Measurements from ENCODE around the gene MMP13. TPM values are rescaled to one million over a fixed set of nuclear protein-coding genes. Genes with fewer than 3 reads are reported as not detected.

The MMP13 gene
- total RNA-seq, 3 donors from 2014 or later = not detected

DNA sequence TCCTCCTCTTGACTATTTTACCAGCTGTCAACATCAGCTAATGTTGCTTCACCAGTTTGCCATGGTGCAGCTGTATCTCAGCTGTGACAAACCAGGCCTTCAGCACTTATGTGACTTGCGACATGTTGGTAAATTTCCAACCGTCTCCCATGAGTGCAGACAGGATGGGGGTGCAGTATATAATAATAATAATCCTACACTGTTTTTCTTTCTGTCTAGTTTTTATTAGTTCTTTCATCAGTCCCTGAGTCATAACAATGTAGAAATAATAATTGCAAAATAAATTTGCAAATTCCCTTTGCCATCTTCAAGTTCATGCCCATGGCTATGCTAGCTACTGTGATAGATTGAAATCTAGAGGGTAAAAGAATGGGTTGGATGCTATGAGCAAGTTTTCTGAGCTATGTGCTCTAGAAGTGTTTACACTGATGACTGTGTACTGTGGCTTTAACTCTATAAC lies 4.9 kb downstream of the MMP13 start:
- no peak for DNase-seq
- H3K4me3 ChIP-seq = no peak overlapping the region
- H3K4me1 ChIP-seq (ENCODE audit: low read depth) = no peaks in the 10 kb centered on the region
- ATAC-seq = no peak
- H3K36me3 ChIP-seq (ENCODE audit: low read depth) = no peaks in the 10 kb centered on the region
- intact Hi-C loops (cut with DNase I, micrococcal nuclease) = no loop called here
- TF ChIP-seq, protein P1, sequence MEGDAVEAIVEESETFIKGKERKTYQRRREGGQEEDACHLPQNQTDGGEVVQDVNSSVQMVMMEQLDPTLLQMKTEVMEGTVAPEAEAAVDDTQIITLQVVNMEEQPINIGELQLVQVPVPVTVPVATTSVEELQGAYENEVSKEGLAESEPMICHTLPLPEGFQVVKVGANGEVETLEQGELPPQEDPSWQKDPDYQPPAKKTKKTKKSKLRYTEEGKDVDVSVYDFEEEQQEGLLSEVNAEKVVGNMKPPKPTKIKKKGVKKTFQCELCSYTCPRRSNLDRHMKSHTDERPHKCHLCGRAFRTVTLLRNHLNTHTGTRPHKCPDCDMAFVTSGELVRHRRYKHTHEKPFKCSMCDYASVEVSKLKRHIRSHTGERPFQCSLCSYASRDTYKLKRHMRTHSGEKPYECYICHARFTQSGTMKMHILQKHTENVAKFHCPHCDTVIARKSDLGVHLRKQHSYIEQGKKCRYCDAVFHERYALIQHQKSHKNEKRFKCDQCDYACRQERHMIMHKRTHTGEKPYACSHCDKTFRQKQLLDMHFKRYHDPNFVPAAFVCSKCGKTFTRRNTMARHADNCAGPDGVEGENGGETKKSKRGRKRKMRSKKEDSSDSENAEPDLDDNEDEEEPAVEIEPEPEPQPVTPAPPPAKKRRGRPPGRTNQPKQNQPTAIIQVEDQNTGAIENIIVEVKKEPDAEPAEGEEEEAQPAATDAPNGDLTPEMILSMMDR (IDR thresholded peaks at IDR 0.05) = no peak
- H3K9me3 ChIP-seq = no peaks in the 10 kb centered on the region

DNA sequence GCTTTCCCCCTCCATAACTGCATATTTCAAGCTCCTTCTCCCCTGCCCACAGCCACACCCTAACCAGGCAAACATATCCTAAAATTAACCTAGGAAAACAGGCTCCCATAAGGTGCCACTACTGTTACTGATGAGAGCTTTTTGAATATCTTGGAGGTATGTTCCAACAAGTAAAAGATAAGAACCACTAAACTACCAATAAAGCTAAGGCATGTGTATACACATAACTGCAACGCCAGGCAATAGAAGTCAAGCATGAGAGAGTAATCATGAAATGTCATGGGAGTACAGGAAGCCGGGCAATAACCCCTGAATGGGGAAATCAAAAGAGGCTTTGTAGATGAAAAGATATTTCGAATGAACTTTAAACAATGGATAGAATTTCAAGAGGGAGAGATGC lies 9.3 kb downstream of the MMP13 start:
- Histone ChIP-seq H3K4me1 (ENCODE audit: low read depth) (no peaks in the 10 kb centered on the region), H3K9me3 (no peaks in the 10 kb centered on the region), H3K36me3 (ENCODE audit: low read depth) (no peaks in the 10 kb centered on the region), H3K4me3 (no peak overlapping the region)
- TF ChIP-seq, protein P1 (IDR thresholded peaks at IDR 0.05) = no peak
- DNase-seq = no peak
- ATAC-seq = peak; percentile 67
- intact Hi-C loops (cut with DNase I, micrococcal nuclease) = no loop called here

DNA sequence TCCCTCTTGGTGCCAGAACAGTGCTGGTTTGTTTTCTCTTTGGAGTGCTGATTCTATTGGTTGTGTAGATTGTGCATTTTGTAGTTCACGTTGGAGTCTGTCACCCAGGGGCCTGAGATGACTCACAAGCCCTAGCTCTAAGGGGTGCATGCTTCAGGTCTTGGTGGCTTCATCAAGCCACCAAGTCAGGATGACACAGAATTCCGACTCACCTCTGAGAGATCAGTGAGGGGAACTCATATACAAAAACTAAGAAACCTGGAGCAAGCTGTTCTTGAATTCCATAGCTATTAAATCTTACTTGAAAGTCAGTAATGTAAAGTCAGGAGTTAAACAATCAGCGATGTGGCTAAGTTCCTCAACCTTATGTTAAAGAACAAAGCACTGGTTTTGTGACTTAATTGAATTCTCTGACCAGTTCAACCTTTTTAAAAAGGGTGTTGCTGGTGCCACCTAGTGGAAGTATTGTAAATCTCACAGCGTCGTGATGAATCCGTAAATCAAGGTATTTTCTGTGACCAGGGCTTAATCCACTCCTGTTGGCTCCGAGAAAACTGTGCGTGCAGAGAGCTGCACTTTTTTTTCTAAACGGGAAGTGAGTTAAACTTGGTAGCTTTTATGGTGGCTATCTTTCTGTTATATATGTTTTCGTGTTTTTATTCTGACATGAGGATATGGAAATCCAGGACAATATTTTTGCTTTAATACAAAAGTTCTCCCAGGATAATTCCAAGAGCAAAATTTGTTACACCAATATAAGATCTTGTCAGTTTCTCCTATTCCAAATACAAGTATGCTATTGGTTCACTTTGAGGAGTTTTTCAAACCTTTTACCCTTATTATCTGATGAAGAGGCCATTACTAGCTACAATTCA lies 14.6 kb downstream of the MMP13 start:
- TF ChIP-seq, protein P1 (IDR thresholded peaks at IDR 0.05) = peak; percentile 43
- Histone ChIP-seq H3K9me3 (no peaks in the 10 kb centered on the region), H3K4me1 (ENCODE audit: low read depth) (no peaks in the 10 kb centered on the region), H3K4me3 (no peak overlapping the region), H3K36me3 (ENCODE audit: low read depth) (no peaks in the 10 kb centered on the region)
- intact Hi-C loops (cut with DNase I, micrococcal nuclease) = no loop called here
- DNase-seq = peak in 1 of 3 donors; percentile 75
- peak; percentile 77 for ATAC-seq

DNA sequence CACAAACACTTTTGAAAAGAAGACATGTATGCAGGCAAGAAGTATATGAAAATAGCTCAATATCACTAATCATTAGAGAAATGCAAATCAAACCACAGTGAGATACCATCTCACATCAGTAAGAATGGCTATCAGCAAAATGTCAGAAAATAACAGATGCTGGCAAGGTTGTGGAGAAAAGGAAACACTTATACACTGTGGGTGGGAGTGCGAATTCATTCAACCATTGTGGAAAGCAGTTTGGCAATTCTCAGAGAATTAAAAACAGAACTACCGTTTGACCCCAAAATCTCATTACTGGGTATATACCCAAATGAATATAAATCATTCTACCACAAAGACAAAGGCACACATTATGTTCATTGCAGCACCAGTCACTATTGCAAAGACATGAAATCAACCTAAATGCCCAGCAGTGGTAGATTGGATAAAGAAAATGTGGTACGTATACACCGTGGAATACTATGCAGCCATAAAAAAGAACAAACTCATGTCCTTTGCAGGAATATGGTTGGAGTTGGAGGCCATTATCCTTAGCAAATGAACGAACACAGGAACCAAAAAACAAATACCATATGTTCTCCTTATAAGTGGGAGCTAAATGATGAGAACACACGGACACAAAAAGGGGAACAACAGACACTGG lies 18.5 kb downstream of the MMP13 start:
- intact Hi-C loops (cut with DNase I, micrococcal nuclease) = no loop called here
- Histone ChIP-seq H3K4me3 (no peak overlapping the region), H3K4me1 (ENCODE audit: low read depth) (no peaks in the 10 kb centered on the region), H3K9me3 (no peaks in the 10 kb centered on the region), H3K36me3 (ENCODE audit: low read depth) (no peaks in the 10 kb centered on the region)
- TF ChIP-seq, protein P1 (IDR thresholded peaks at IDR 0.05) = no peak
- no peak for DNase-seq
- ATAC-seq = no peak

DNA sequence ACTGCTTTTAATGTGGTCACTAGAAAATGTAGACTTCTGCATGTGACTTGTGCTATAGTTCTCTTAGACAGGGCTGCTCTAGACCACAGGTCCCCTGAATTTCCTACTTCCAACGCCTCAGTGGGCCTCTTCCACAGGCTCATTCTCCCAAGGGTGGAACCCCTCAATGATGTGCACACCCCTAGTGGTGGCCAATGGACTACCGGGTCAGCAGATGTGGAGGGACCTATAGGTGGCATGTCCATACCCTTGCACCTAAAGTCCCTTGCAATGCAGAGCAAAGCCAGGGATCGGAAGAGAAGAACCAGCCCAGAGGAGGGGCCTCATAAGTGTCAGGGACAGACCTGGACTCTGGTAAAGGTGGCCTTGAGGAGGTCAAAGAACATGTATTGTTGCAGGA lies 20.0 kb downstream of the MMP13 start:
- Histone ChIP-seq H3K4me1 (ENCODE audit: low read depth) (no peaks in the 10 kb centered on the region), H3K9me3 (no peaks in the 10 kb centered on the region), H3K36me3 (ENCODE audit: low read depth) (no peaks in the 10 kb centered on the region), H3K4me3 (no peak overlapping the region)
- ATAC-seq (no peak), DNase-seq (no peak)
- intact Hi-C loops (cut with DNase I, micrococcal nuclease) = no loop called here
- TF ChIP-seq, protein P1 (IDR thresholded peaks at IDR 0.05) = no peak

All from mucosa of descending colon (tissue), 3 donors.